Hepatocyte (in vitro differentiated cells): ENCODE results near the gene KAT2B.

Experiments used
- CTCF ChIP-seq: fragments of 200-600 bp; sonication (generic); IDR thresholded peaks from 2 replicates; pipeline ENCODE4 v1.5.1; 2016; ENCODE audit warnings: antibody characterized with exemption, mild to moderate bottlenecking; ENCODE audit not compliant: poor library complexity
- EZH2 ChIP-seq: fragments of 200-600 bp; sonication (generic); IDR thresholded peaks from 2 replicates; pipeline ENCODE4 v1.6.1; 2016; ENCODE audit warnings: antibody characterized with exemption, mild to moderate bottlenecking, borderline replicate concordance
- EZH2phosphoT487 ChIP-seq: fragments of 200-600 bp; sonication (generic); IDR thresholded peaks from one replicate; pipeline ENCODE4 v1.6.1; 2018; ENCODE audit warnings: antibody characterized with exemption, mild to moderate bottlenecking, low read depth, moderate library complexity; ENCODE audit not compliant: unreplicated experiment, severe bottlenecking

DNA sequence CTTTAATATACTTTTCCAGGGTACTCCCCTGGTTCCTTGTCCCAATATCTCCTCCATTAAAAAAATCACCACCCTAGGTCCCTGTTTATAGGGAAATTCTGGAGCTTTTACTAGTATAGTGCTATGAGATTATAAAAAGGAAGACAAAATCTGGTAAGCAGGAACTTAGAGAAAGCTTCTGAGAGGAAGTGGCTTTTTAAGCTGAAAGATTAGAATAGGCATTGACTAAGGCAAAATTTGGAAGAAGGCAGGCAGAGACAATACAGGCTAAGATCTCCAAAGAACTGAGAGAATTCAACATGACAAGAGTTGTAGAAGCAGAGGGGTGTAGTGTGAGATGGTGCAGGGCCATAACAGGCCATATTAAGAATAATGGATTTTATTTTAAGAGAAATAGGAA, 120.0 kb downstream of the KAT2B start:
- TF ChIP-seq CTCF: no peak
- TF ChIP-seq EZH2: no peak
- no peak for TF ChIP-seq EZH2phosphoT487
